ENCODE data around the gene VIL1.

The VIL1 gene

DNA sequence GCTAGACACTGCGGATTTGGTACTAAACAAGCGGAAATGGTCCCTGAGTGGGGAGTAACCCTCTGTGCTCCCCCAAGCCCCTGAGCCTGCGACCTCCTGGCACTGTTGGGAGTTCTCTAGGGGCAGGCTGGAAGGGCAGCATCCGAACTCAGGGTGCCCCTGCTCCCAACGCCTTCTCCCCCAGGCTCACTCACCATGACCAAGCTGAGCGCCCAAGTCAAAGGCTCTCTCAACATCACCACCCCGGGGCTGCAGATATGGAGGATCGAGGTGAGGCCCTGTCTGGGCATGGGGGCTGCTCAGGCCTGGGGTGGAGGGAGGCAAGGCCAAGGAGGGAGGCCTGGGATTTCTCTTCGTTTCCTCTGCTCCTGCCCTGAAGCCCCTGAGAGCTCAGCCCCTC is 4.7 kb downstream of the VIL1 start:
- H3K9ac ChIP-seq (ENCODE audit: low read length) = no peak overlapping the region

DNA sequence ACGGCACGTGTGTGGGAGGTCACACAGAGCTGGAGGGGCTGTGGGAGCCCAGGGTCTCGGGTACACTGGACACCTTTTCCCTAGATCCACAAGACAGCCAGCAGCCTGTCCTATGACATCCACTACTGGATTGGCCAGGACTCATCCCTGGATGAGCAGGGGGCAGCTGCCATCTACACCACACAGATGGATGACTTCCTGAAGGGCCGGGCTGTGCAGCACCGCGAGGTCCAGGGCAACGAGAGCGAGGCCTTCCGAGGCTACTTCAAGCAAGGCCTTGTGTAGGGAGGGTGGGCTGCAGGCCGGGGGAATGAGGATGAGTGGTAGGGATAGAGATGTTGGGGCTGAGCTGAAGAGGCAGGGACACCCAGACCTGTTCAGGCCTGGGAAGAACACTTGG is 6.6 kb downstream of the VIL1 start:
- Histone ChIP-seq H3K9ac (ENCODE audit: low read length) (no peak overlapping the region), H2AFZ (ENCODE audit: low read depth, low read length, severe bottlenecking) (no peak overlapping the region), H3K4me2 (ENCODE audit: low read depth, low read length, poor library complexity, severe bottlenecking) (no peak overlapping the region), H3K79me2 (ENCODE audit: insufficient read depth, low read length) (no peaks in the 10 kb centered on the region), H3K4me3 (ENCODE audit: insufficient read depth, low read length, poor library complexity, severe bottlenecking) (no peak overlapping the region), H4K20me1 (ENCODE audit: low read depth, low read length) (no peaks in the 10 kb centered on the region), H3K36me3 (ENCODE audit: low read length) (no peaks in the 10 kb centered on the region), H3K27ac (ENCODE audit: low read depth, low read length) (no peak overlapping the region), H3K9me2 (replicated peaks; ENCODE audit: insufficient read depth, low read length) (no peaks in the 10 kb centered on the region), H3K27me3 (ENCODE audit: low read length) (no peaks in the 10 kb centered on the region), H3K9me3 (ENCODE audit: insufficient read depth, low read length) (no peaks in the 10 kb centered on the region), H3F3A (ENCODE audit: insufficient read depth) (no peaks in the 10 kb centered on the region)
- TF ChIP-seq, protein P1, sequence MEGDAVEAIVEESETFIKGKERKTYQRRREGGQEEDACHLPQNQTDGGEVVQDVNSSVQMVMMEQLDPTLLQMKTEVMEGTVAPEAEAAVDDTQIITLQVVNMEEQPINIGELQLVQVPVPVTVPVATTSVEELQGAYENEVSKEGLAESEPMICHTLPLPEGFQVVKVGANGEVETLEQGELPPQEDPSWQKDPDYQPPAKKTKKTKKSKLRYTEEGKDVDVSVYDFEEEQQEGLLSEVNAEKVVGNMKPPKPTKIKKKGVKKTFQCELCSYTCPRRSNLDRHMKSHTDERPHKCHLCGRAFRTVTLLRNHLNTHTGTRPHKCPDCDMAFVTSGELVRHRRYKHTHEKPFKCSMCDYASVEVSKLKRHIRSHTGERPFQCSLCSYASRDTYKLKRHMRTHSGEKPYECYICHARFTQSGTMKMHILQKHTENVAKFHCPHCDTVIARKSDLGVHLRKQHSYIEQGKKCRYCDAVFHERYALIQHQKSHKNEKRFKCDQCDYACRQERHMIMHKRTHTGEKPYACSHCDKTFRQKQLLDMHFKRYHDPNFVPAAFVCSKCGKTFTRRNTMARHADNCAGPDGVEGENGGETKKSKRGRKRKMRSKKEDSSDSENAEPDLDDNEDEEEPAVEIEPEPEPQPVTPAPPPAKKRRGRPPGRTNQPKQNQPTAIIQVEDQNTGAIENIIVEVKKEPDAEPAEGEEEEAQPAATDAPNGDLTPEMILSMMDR (IDR thresholded peaks at IDR 0.05; ENCODE audit: insufficient read depth, low read length, poor library complexity, severe bottlenecking) = no peak
- no peak for TF ChIP-seq EZH2phosphoT487 (conservative IDR thresholded peaks at IDR 0.05; ENCODE audit: low read length)

More for the DNA sequence above, 4.7 kb downstream of the VIL1 start:
- Histone ChIP-seq H3K9me3 (ENCODE audit: insufficient read depth, low read length) (no peaks in the 10 kb centered on the region), H3K4me3 (ENCODE audit: insufficient read depth, low read length, poor library complexity, severe bottlenecking) (no peak overlapping the region), H3K36me3 (ENCODE audit: low read length) (no peaks in the 10 kb centered on the region), H3K4me2 (ENCODE audit: low read depth, low read length, poor library complexity, severe bottlenecking) (no peak overlapping the region), H3F3A (ENCODE audit: insufficient read depth) (no peaks in the 10 kb centered on the region), H3K79me2 (ENCODE audit: insufficient read depth, low read length) (no peaks in the 10 kb centered on the region), H2AFZ (ENCODE audit: low read depth, low read length, severe bottlenecking) (no peak overlapping the region), H3K9me2 (replicated peaks; ENCODE audit: insufficient read depth, low read length) (no peaks in the 10 kb centered on the region), H4K20me1 (ENCODE audit: low read depth, low read length) (no peaks in the 10 kb centered on the region), H3K27ac (ENCODE audit: low read depth, low read length) (no peak overlapping the region), H3K27me3 (ENCODE audit: low read length) (no peaks in the 10 kb centered on the region)
- TF ChIP-seq EZH2phosphoT487 (conservative IDR thresholded peaks at IDR 0.05; ENCODE audit: low read length) = no peak
- TF ChIP-seq, protein P1 (IDR thresholded peaks at IDR 0.05; ENCODE audit: insufficient read depth, low read length, poor library complexity, severe bottlenecking) = no peak

DNA sequence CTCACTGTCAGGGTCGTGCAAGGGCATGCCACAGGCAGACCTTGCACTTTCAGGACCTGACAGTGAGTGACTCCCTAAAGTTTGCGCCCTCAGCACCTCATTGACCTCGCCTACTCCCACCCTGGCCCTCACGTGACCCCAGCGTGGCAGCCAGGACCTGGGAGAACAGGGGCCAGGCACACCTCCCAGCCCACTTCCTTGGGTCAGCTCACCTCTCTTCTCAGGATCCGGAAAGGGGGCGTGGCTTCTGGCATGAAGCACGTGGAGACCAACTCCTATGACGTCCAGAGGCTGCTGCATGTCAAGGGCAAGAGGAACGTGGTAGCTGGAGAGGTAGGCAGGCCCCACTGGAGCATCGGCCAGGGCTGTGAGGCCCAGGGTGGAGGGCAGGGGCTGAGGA is 8.8 kb downstream of the VIL1 start:
- Histone ChIP-seq H3K4me2 (ENCODE audit: low read depth, low read length, poor library complexity, severe bottlenecking) (no peak overlapping the region), H3K9me3 (ENCODE audit: insufficient read depth, low read length) (no peaks in the 10 kb centered on the region), H3K79me2 (ENCODE audit: insufficient read depth, low read length) (no peaks in the 10 kb centered on the region), H3K36me3 (ENCODE audit: low read length) (no peaks in the 10 kb centered on the region), H3K9me2 (replicated peaks; ENCODE audit: insufficient read depth, low read length) (no peaks in the 10 kb centered on the region), H2AFZ (ENCODE audit: low read depth, low read length, severe bottlenecking) (no peak overlapping the region), H3K27me3 (ENCODE audit: low read length) (no peaks in the 10 kb centered on the region), H3K27ac (ENCODE audit: low read depth, low read length) (no peak overlapping the region), H3F3A (ENCODE audit: insufficient read depth) (no peaks in the 10 kb centered on the region), H3K4me3 (ENCODE audit: insufficient read depth, low read length, poor library complexity, severe bottlenecking) (no peak overlapping the region), H4K20me1 (ENCODE audit: low read depth, low read length) (no peaks in the 10 kb centered on the region), H3K9ac (ENCODE audit: low read length) (no peak overlapping the region)
- TF ChIP-seq, protein P1 (IDR thresholded peaks at IDR 0.05; ENCODE audit: insufficient read depth, low read length, poor library complexity, severe bottlenecking) = no peak

Data from SU-DHL-6 (cell line).